Measurements from ENCODE around the gene SERPINB6.

DNA sequence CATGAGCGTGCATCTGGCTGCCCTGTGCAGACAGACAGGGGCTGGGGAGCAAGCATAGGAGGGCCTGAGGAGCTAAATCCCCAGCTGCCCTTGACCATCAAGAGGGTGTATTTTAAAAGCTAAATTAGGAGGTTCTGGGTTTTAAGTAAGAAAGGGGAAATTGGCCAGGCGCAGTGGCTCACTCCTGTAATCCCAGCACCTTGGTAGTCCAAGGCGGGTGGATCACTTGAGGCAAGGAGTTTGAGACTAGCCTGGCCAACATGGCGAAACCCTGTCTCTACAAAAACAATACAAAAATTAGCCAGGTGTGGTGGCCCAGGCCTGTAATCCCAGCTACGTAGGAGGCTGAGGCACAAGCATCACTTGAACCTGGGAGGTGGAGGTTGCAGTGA is 27.8 kb downstream of the SERPINB6 start:
- TF ChIP-seq, protein P1, sequence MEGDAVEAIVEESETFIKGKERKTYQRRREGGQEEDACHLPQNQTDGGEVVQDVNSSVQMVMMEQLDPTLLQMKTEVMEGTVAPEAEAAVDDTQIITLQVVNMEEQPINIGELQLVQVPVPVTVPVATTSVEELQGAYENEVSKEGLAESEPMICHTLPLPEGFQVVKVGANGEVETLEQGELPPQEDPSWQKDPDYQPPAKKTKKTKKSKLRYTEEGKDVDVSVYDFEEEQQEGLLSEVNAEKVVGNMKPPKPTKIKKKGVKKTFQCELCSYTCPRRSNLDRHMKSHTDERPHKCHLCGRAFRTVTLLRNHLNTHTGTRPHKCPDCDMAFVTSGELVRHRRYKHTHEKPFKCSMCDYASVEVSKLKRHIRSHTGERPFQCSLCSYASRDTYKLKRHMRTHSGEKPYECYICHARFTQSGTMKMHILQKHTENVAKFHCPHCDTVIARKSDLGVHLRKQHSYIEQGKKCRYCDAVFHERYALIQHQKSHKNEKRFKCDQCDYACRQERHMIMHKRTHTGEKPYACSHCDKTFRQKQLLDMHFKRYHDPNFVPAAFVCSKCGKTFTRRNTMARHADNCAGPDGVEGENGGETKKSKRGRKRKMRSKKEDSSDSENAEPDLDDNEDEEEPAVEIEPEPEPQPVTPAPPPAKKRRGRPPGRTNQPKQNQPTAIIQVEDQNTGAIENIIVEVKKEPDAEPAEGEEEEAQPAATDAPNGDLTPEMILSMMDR (optimal IDR thresholded peaks at IDR 0.05 in 1 of 3, IDR thresholded peaks at IDR 0.05 in 1 of 3, conservative IDR thresholded peaks at IDR 0.05 in 1 of 3; ENCODE audit: extremely low read depth in 1 of 3, insufficient read depth in 2 of 3, low read length in 3 of 3), result no peak
- no peak for TF ChIP-seq EZH2 (IDR thresholded peaks at IDR 0.05; ENCODE audit: low read length)
